ENCODE results near the gene AMIGO2.

- TF ChIP-seq CTCF (IDR thresholded peaks at IDR 0.05) (no peak), POLR2A (IDR thresholded peaks at IDR 0.05) (no peak), POLR2AphosphoS5 (IDR thresholded peaks at IDR 0.05) (no peak), EP300 (IDR thresholded peaks at IDR 0.05) (no peak)
These were observed 2.3 kb downstream of the AMIGO2 start for GRCh38 chr12:47077206-47078085.

All from stomach (tissue), 4 donors.